Subcutaneous abdominal adipose tissue (tissue), 5 donors: ENCODE data around the gene NXNL1.

ENCODE experiments used
- H3K27ac ChIP-seq: one replicate; pipeline ENCODE4 v1.7.0; 2013; ENCODE audit warnings: low read depth, mild to moderate bottlenecking, inconsistent platforms, low read length, moderate library complexity
- H3K27me3 ChIP-seq, 5 donors: one replicate each; pipeline ENCODE4 v1.7.0; 2013; ENCODE audit warnings: low read length in 5 of 5, inconsistent platforms in 1 of 5; ENCODE audit not compliant: control insufficient read depth in 5 of 5, insufficient read depth in 4 of 5
- H3K36me3 ChIP-seq, 5 donors: one replicate each; pipeline ENCODE4 v1.7.0; 2013; ENCODE audit warnings: low read length in 5 of 5; ENCODE audit not compliant: control insufficient read depth in 5 of 5, insufficient read depth in 5 of 5
- H3K4me1 ChIP-seq, 5 donors: one replicate each; pipeline ENCODE4 v1.7.0; 2013; ENCODE audit warnings: low read length in 5 of 5, mild to moderate bottlenecking in 3 of 5, moderate library complexity in 1 of 5; ENCODE audit not compliant: control insufficient read depth in 5 of 5, insufficient read depth in 5 of 5
- H3K4me3 ChIP-seq, 5 donors: one replicate each; pipeline ENCODE4 v1.7.0; 2013; ENCODE audit warnings: low read length in 5 of 5, low read depth in 1 of 5
- H3K9ac ChIP-seq, 5 donors: one replicate each; pipeline ENCODE4 v1.7.0; 2013; ENCODE audit warnings: low read length in 5 of 5, mild to moderate bottlenecking in 4 of 5, moderate library complexity in 3 of 5
- H3K9me3 ChIP-seq, 5 donors: one replicate each; pipeline ENCODE4 v1.7.0; 2013; ENCODE audit warnings: low read length in 5 of 5; ENCODE audit not compliant: control insufficient read depth in 5 of 5
- donor health status: healthy.
- donor health status: healthy.
- donor health status: healthy.
- donor health status: healthy.
- donor health status: healthy.

NXNL1 gene

DNA sequence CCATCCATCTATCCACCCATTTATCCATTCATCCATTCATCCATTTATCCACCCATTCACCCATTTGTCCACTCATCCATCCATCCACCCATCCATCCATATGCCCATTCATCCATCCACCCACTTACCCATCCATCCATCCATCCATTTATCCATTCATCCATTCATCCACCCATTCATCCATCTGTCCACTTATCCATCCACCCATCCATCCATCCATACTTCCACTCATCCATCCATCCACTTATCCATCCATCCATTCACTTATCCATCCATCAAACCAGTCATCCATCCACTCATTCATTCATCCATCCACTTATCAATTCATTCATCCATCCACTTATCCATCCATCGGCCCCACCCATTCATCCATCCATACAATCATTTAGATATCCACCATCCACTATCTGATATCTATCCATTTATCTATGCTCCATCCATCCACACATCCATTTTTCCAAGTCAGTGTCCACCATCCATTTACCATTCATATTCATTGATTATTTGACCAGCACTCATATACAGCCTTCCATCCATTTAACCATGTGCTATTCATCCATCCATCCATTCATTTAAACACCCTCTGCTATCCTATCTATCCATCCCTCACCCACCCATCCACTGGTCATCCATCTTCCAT is 15.1 kb downstream of the NXNL1 start:
- Histone ChIP-seq H3K27me3 (no peaks in the 10 kb centered on the region), H3K9me3 (peaks cover 0 to 5% (median 3%) of the 10 kb centered on the region in 5 donors), H3K4me3 (no peak overlapping the region), H3K4me1 (peaks cover 0 to 11% (median 4%) of the 10 kb centered on the region in 5 donors), H3K27ac (no peak overlapping the region), H3K9ac (no peak overlapping the region), H3K36me3 (no peaks in the 10 kb centered on the region)

DNA sequence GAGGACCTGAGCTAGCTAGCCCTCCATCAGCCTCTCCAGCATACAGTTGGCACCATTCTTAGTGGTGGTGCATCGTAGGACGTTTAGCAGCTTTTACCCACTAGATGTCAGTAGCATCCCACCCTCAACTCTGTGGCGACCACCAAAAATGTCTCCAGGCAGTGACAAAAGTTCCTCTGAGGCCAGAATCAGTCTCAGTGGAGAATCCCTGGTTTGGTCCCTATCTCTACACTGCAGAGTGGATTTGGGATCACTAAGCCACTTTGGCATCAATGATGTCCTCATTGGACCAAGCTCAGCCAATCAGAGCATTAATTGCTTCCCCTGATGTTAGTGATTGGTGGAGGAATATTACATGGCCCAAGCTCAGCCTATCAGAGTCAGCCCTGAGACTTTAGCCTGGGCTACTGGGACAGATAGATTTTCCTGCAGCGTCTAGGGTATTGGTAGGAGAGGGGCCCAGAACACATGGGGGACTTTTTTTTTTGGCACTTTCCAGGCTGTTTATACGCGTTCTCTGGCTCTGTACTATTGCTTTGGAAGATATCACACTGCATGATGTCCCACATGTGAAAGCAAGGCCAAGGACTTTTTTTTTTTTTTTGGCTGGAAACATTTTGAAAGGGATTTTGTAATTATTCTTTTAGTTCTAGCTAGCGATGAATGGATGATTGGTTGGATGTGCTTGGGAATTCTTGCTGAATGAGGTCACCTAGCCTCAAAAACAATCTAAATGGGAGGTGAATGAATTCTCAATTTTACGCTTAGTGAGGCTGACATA is 19.3 kb downstream of the NXNL1 start:
- Histone ChIP-seq H3K9ac (no peak overlapping the region), H3K36me3 (peaks cover 0 to under 1% (median 0%) of the 10 kb centered on the region in 5 donors), H3K9me3 (peaks cover 0 to 5% (median 3%) of the 10 kb centered on the region in 5 donors), H3K27ac (no peak overlapping the region), H3K4me3 (no peak overlapping the region), H3K4me1 (peaks cover 0 to 4% (median 0%) of the 10 kb centered on the region in 5 donors), H3K27me3 (no peaks in the 10 kb centered on the region)

DNA sequence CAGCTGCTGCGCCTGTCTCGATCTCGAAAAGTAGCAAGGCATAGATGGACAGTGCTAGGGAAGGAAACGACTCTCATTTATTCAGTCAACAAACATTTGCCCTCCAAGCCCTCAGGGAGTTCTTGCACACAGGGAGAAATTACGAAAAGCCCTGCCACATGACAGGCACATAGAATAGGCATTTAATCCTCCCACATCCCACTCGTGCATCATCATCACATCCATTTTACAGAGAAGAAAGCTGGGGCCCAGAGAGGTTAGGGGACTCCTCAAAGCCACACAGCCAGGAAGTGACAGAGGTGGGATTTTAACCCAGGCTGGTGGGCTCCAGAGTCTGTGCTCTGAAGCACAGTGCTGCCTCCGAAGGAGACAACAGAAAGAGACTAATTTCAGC is 23.9 kb downstream of the NXNL1 start:
- Histone ChIP-seq H3K27me3 (no peaks in the 10 kb centered on the region), H3K9ac (no peak overlapping the region), H3K4me3 (no peak overlapping the region), H3K27ac (no peak overlapping the region), H3K9me3 (peaks cover 0 to 9% (median 5%) of the 10 kb centered on the region in 5 donors), H3K36me3 (peaks cover 0 to 4% (median 0%) of the 10 kb centered on the region in 5 donors), H3K4me1 (peaks cover 0 to 4% (median 0%) of the 10 kb centered on the region in 5 donors)

- H3K4me3 ChIP-seq = no peak overlapping the region
- H3K36me3 ChIP-seq = peaks cover 0 to 4% (median 0%) of the 10 kb centered on the region in 5 donors
- no peak overlapping the region for H3K27ac ChIP-seq
- no peak overlapping the region for H3K9ac ChIP-seq
- H3K4me1 ChIP-seq = no peaks in the 10 kb centered on the region
- no peaks in the 10 kb centered on the region for H3K27me3 ChIP-seq
- H3K9me3 ChIP-seq = peaks cover 0 to 6% (median 5%) of the 10 kb centered on the region in 5 donors
Measured at GRCh38 chr19:17436094-17436873, 24.4 kb downstream of the NXNL1 start.

DNA sequence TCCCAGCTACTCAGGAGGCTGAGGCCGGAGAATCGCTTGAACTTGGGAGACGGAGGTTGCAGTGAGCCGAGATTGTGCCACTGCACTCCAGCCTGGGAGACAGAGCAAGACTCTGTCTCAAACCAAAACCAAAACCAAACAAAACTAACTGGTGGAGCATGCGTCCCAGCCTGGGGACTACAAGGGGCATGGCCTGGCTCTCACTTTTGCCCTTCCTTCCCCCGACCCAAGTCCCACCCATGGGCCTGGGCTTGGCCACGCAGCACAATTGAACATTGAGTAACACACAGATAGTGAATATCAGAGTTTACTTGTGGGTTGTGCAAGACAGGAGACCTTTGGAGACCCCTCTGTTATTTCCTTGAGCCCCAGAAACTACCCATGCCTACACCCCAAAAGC is 25.5 kb downstream of the NXNL1 start:
- no peaks in the 10 kb centered on the region for H3K4me1 ChIP-seq
- no peak overlapping the region for H3K27ac ChIP-seq
- H3K9ac ChIP-seq = no peak overlapping the region
- no peak overlapping the region for H3K4me3 ChIP-seq
- H3K9me3 ChIP-seq = peaks cover 0 to 5% (median 4%) of the 10 kb centered on the region in 5 donors
- H3K27me3 ChIP-seq = no peaks in the 10 kb centered on the region
- H3K36me3 ChIP-seq = peaks cover 0 to 4% (median 0%) of the 10 kb centered on the region in 5 donors

GRCh38 chr19:17431417-17431816 is 29.3 kb downstream of the NXNL1 start:
- Histone ChIP-seq H3K4me3 (no peak overlapping the region), H3K9ac (no peak overlapping the region), H3K36me3 (peaks cover 0 to 4% (median 0%) of the 10 kb centered on the region in 5 donors), H3K9me3 (peaks cover 0 to 5% (median 4%) of the 10 kb centered on the region in 5 donors), H3K27ac (no peak overlapping the region), H3K27me3 (no peaks in the 10 kb centered on the region), H3K4me1 (peaks cover 0 to 9% (median 8%) of the 10 kb centered on the region in 5 donors)

DNA sequence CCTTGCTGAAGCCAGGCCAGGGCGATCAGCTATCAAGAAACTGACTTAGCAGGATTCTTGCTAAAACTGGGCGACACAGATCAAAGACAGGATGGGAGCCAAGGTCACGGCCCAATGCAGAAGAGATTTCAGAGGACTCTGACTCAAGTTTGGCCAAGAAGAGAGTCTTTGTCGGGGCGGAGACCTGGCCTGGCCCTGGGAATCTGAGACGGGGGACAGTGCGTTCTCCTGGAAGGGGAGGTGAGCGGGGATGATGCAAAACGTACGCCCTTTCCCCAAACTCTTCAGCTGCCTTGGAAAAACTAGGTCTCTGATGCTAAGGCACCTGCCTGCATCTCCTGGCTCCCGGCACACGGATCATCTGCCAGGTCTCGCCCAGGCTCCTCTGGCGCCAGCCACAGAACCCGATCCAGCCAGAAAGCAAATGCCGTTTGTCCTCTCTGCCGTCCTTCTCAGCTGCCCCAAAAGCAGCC is 31.0 kb downstream of the NXNL1 start:
- Histone ChIP-seq H3K4me1 (peaks cover 0 to 15% (median 13%) of the 10 kb centered on the region in 5 donors), H3K27ac (no peak overlapping the region), H3K36me3 (no peaks in the 10 kb centered on the region), H3K4me3 (no peak overlapping the region), H3K9ac (no peak overlapping the region), H3K9me3 (no peaks in the 10 kb centered on the region), H3K27me3 (no peaks in the 10 kb centered on the region)

DNA sequence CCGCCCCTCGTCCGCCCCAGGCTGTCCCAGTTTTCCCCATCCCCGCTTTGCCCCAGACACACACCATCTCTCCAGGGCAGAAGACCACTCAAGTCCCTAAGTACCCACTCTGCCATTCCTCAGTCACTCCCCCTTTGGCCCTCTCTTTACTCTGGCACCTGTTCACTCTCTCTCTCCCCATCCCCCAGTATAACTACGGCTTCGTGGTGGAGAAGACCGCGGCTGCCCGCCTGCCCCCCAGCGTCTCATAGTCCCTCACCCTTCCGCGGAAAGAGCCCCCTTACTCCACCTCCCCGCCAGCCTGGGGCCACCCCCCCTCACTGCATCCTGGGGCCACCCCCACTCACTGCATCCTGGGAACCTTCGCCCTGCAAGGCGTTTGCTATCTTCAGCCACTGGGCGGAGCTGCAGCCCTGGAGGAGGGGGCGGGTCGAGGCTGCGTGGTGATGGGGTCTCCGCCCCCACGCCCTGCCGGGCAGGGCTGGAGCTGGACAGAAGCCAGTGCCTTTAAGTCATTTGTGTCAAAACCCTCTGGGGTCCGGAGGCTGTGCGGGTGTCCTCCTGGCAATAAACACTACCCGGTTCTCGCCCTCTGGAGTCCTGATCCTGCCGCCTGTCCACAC is 35.9 kb downstream of the NXNL1 start:
- H3K36me3 ChIP-seq = peaks cover 0 to 15% (median 13%) of the 10 kb centered on the region in 5 donors
- no peak overlapping the region for H3K9ac ChIP-seq
- no peaks in the 10 kb centered on the region for H3K27me3 ChIP-seq
- H3K4me1 ChIP-seq = peaks cover 0 to 24% (median 22%) of the 10 kb centered on the region in 5 donors
- H3K9me3 ChIP-seq = no peaks in the 10 kb centered on the region
- H3K27ac ChIP-seq = no peak overlapping the region
- H3K4me3 ChIP-seq = no peak overlapping the region

GRCh38 chr19:17423429-17424208 is 37.1 kb downstream of the NXNL1 start:
- Histone ChIP-seq H3K27me3 (no peaks in the 10 kb centered on the region), H3K4me3 (no peak overlapping the region), H3K4me1 (peaks cover 4 to 28% (median 23%) of the 10 kb centered on the region in 5 donors), H3K36me3 (peaks cover 0 to 15% (median 13%) of the 10 kb centered on the region in 5 donors), H3K9ac (no peak overlapping the region), H3K9me3 (no peaks in the 10 kb centered on the region), H3K27ac (no peak overlapping the region)
